Uterine smooth muscle cell (primary cell): ENCODE measurements around the gene ZNFX1. TPM values are rescaled to one million over a fixed set of nuclear protein-coding genes. Genes with fewer than 3 reads are reported as not detected.

Source experiments
- total RNA-seq: library from RNA; depleted of rRNA; stranded (reverse); fragments of >200 nt; gene quantifications from 2 replicates; pipeline ENCODE4 v1.2.3, GENCODE V29; 2014

The ZNFX1 gene
- total RNA-seq = 27.9 TPM in 2 replicates

GRCh38 chr20:49278036-49278817 lies at the start of gene ZNFX1:
TSS of gene ZNFX1 (minus strand) at chr20:49278057. CDS start at chr20:49275839, 2,218 bp downstream.

GRCh38 chr20:49219091-49219923 lies 58.5 kb downstream of the ZNFX1 start, which contains the start of gene DDX27:
TSS of gene DDX27 (plus strand) at chr20:49219416. CDS start at chr20:49219449, 33 bp downstream.

Other genes with a start within 250 kb of the ZNFX1 start
- 83.6 and 178 TPM in 2 replicates for gene CSE1L, start 231.7 kb downstream of the ZNFX1 start, total RNA-seq
- 41.4 and 45.1 TPM in 2 replicates for gene STAU1, start 89.7 kb downstream of the ZNFX1 start, total RNA-seq
- gene DDX27, start 58.6 kb downstream of the ZNFX1 start, total RNA-seq = 42.4 and 48.5 TPM in 2 replicates
- gene KCNB1, start 204.6 kb upstream of the ZNFX1 start, total RNA-seq = under 0.01 and 0.12 TPM in 2 replicates